Transverse colon (tissue), 4 donors: ENCODE measurements around the gene BRCA2.

Experiments used
- CTCF ChIP-seq, 5 experiments: fragments of 200-600 bp in 3 of 5; fragments of 450-650 bp in 2 of 5; sonication (generic) in 3 of 5; IDR thresholded peaks; 1 replicate in 2 of 5; 2 replicates in 3 of 5; pipeline ENCODE4 v1.5.1; 2016 to 2017; ENCODE audit warnings: antibody characterized with exemption in 5 of 5, inconsistent platforms in 3 of 5, mild to moderate bottlenecking in 2 of 5, moderate library complexity in 1 of 5
- POLR2AphosphoS5 ChIP-seq, 3 donors: sonication (generic); formaldehyde crosslinking; IDR thresholded peaks; one replicate each; pipeline ENCODE4 v1.6.1; 2016; ENCODE audit warnings: antibody characterized with exemption in 3 of 3

GRCh38 chr13:32428581-32429432 lies 113.5 kb downstream of the BRCA2 start:
- TF ChIP-seq CTCF (IDR thresholded peaks at IDR 0.05) = no peak
- TF ChIP-seq POLR2AphosphoS5 (IDR thresholded peaks at IDR 0.05) = no peak
